Fibroblast of peridontal ligament (primary cell): Measurements from ENCODE around the gene GLIS1.
A peak's percentile ranks its signal among the peaks of the same experiment; 100 is the strongest.
"Not testable (repeated sequence)": the region's sequence is repeated elsewhere in the genome, so short reads cannot be mapped to it uniquely, and the experiment has no call there.

Experiments
- DNase-seq: peaks from one replicate; pipeline ENCODE4 v3.0.0-alpha.2; 2010; ENCODE audit errors: extremely low read depth

The GLIS1 gene

GRCh38 chr1:53562981-53563379 lies 176.0 kb downstream of the GLIS1 start:
- DNase-seq: no peak

- no peak for DNase-seq
Measured at GRCh38 chr1:53562291-53562980, 176.5 kb downstream of the GLIS1 start.

GRCh38 chr1:53561503-53562105 lies 177.4 kb downstream of the GLIS1 start:
- no peak for DNase-seq

DNA sequence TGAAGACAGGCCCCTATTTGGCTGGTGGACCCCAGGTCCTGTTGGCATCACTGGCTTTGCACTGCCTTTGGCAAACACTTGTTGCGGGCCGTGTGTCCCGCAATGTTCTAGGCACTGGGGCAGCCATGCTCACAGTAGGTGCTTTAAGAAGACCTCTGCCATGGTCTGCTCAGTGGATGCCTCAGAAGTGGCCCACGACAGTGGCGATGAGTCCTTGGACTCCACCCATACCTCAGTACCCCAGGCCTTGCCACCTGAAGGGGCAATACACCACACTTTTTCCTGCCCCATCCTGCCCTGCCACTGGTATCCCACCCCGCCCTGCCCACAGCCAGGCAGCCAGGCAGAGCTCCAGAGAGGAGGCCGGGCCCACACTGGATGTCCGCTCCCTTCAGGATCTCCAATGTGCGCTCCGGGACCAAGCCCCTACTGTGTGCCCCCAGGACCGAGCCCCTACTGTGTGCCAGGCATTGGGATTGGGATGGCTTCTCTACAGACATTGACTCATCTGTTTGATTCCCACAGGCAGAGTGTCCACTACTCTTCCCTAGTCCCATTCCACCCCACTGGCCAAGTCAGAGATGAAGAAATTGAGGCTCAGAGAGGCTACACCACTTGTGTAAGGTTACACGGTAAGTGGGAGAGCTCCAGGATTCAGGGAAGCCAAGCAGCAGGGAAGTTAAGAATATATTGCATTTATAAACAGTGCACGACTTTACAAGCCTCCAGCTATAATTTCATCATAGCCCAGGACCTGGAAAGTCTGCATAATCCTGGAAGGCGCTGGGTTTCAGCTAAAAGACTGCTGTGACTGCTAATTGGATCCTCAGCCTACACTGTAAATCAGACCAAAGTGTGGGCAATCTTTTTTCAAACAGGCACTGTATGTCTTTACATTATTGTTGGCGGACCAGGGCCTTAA lies 178.1 kb downstream of the GLIS1 start:
- DNase-seq: peak; percentile 60

DNA sequence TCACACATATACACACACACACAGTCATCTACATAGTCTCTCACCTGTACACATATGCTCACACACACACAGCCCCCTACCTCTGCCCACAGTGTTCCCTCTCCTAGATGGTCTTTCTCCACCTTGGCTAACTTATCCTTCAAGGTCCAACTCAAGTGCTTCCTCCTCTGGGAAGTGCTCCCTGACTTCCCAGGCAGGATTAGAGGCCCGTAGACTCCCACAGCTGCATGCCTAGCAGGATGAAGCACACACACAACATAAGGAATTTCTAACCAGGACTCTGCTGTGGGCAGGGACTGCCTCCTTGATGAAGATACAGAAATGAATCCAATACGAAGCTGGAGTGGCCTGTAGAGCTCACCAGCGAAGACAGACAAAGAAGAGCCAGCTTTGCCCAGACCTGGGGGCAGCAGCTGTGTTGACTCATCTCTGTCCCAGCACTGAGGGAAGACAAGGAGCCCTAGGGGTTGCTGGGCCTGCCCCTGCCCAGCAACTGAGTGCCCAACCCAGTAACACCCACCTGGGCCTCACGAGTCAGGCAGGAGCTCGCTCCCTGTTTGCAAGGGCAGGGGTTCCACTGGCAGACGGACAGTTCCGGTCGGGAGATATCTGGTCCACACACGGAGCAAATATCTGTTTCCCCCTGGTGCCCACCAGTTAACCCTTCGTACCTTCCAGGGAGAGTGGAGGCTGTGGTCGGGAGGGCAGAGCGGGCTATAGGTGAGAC lies 178.9 kb downstream of the GLIS1 start:
- DNase-seq: no peak

- no peak for DNase-seq
Measured at GRCh38 chr1:53559391-53559815, 179.6 kb downstream of the GLIS1 start.

GRCh38 chr1:53558739-53559315 lies 180.1 kb downstream of the GLIS1 start:
- no peak for DNase-seq

- DNase-seq: no peak
Measured at GRCh38 chr1:53557830-53558738, 180.9 kb downstream of the GLIS1 start.

DNA sequence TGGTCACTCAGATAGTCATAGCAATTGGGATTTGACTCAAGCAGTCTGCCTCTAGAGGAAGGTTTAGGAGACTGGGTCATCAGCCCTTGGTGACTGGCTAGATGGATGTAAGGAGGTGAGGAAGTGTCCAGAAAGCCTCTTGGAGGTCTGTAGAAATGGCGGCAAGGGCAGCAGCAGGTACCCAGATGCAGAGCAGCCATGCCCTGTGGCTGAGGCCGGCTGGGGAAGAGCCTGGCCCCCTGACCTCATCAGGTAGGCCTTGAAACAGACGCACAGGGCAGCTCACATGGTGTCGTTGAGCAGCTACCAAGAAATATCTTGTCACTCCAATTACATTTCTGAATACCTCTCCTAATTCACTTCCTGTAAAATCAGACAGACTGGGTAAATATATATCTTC lies 181.6 kb downstream of the GLIS1 start:
- peak; percentile 28 for DNase-seq

DNA sequence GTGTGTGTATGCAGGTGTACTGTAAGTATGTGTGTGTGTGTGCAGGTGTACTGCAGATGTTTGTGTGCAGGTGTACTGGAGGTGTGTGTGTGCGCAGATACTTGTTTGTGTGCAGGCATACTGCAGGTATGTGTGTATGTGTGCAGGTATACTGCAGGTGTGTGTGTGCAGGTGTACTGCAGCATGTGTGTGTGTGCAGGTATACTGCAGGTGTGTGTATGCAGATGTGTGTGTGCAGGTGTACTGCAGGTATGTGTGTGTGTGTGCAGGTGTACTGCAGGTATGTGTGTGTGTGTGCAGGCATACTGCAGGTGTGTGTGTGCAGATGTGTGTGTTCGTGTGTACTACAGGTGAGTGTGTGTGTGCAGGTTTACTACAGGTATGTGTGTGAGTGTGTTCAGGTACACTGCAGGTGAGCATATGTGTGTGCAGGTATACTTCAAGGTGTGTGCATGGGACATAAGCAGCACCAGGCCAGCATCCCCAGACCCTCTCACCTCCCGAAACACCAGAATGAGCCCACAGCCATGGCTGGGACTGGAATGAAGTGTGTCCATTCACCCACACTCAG lies 182.2 kb downstream of the GLIS1 start:
- no peak for DNase-seq

- not testable (repeated sequence) for DNase-seq
Measured at GRCh38 chr1:53555620-53556326, 183.2 kb downstream of the GLIS1 start.

DNA sequence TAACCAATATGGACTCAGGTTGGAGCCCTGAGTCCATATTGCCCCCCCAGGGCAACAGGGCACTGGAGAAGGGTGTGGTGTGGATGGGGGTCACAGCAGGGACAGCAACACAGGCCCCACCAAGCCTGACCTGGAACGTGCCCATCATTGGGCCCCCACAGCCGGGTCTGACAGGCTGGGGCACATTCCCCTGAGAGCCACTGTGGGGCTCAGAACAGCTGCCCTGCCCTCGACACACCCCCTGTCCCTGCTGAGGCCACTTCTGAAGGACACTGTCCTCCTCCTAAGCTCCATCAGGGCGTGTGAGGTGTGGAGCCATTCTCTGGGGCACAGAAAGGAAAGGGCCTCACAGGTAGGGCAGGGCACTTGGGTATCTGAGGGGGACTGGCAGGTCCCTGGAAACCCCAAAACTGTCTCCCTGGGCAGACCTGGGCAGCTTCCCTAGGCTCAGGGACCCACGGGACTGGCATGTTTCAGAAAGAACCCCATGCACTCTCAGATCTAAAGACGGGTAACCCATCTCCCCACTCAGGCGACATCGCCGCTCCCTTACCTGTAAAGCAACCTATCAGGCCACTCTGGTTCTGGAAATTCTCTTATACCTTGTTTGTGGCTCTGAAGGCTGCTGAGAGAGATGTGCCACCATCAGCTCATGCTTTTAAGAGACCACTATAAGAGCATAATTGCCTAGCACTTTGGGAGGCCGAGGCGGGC lies 184.2 kb downstream of the GLIS1 start:
- no peak for DNase-seq

DNA sequence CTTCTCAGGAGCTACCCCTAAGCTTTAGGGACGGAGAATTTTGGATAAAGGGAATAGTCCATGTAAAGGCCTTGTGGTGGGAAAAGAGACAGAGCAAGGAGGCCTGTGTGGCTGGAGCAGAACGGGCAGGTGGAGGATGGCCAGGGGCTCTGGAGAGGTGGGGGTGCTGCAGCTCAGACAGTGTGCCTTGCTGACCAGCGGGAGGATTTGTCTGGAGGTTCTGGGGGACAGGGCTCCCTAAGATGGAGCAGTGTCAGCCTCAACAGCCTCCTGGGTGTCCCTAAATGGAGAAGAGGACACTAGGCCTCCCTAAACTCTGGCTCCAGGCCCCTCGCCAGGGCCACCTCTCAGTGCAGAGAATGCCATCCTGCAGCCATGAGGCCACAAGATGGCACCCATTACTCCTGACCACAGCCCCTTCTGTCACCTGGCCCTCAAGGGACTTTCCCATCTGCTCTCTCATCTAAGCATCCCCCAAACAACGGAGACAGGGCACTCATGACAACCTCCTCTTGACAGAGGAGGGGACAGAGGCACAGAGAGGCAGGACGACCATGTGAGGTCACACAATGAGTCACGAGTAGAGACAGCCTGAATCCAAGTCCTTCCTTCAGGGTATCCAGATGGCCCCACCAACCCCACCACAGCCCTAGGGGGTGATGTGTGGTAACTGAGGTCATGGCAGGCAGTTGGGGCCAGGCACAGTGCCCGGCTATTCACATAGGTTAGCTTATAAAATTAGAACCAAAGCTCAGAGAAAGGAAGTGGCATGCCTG lies 185.0 kb downstream of the GLIS1 start:
- DNase-seq: no peak

DNA sequence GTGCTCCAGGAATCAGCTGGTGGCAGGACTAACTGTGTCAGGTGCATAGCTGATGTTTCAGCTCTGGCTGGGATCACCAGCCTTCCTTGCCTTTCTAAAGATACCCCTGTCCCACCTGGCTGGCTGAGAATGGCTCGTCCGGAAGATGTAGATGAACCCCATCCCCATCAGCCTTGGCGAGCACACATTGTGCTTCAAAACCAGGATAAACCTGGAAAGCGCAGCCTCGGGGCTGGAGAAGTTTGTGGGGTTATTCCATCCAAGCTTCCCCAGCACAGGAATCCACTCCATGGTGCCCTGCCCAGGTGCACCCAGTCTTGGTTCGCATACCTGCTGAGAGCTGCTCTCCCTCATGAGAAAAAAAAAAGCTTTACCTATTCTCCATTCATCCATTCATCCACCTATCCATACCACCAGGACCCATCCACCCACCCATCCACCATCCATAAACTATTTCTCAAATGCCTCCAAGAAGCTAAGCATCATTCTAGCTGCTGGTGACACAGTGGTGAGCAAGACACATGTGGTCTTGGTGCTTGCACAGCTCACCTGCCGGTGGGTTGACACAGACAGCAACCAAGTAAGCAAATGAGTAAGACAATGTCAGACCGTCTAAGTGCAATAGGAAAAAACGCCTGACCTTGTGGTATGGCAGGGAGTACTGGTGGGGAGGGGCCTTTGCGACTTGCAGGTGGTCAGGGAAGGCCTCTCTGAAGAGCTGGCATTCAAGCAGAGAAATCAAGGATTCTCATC lies 185.8 kb downstream of the GLIS1 start:
- DNase-seq: no peak

DNA sequence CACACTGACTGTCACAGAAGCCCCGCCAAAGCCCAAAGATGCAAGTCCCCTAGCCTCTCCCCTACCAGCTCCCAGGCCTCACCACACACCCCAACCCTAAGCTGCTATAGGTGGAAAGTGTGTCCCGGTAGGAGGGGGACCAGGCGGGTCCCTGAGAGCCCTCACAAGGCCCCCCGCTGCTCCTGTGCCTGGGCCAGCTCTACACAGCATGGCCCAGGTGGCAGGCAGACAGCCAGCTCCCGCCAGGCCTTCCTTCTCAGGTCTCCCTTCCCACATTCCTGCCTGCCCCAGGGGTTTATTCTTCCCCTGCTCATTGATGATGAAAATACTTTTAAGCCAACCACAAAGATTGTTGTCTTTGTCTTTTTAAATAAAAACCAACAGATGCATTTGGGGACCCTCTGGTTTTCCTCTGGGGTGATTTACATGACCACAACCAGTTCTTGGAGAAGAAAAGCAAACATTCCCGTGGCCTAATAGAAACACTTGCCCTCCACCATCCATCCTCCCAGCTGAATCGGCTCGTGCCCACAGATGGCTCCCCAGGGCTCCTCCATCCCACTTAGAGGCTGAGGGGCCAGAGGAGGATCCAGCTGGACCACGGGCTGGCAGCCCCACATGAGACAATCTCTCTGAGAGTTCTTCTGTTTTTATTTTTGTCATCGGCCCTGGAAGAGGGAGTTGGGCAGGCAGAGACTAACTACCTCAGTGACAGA lies 186.7 kb downstream of the GLIS1 start:
- no peak for DNase-seq

DNA sequence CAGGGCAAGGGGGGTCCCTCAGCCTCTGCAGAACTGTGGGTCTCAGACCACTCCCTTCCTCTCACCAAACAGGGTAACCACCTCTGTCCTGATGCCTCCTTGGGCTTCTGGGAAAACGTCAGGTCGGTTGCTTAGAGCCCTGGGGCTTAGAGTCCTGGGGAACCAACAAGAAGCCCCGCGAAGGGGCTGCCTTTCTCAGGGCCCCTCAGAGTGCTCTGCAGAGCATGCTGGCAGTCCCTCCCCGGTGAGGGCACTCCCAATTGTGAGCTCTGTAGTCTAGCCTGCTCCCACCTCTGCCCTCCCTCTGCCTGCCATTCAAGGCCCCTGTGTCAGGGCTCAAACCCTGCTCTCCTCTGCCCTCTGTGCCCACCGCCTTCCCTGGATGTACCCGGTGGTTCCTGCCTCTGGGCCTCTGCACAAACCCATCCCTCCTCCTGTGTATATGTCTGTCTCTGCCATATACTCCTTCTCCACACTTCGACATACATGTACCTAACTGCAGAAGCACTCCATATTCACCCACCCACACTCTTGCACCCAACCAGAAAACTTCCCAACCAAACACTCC lies 187.5 kb downstream of the GLIS1 start:
- DNase-seq: no peak
